BLaER1 treated with 17β-estradiol and CSF1 and Interleukin-3, amounts not matched to agents 10 nM and 100 nM (cell line): Measurements from ENCODE around the gene KCNA2.

Experiments
- H3K27ac ChIP-seq, 11 experiments: shearing (Covaris generic); formaldehyde crosslinking; 2 replicates each; pipeline ENCODE4 v1.8.1; 2022
- H3K27me3 ChIP-seq, 11 experiments: shearing (Covaris generic); formaldehyde crosslinking; 2 replicates each; pipeline ENCODE4 v1.8.1; 2022
- H3K36me3 ChIP-seq, 11 experiments: shearing (Covaris generic); formaldehyde crosslinking; 2 replicates each; pipeline ENCODE4 v1.8.1; 2022
- H3K4me1 ChIP-seq, 10 experiments: shearing (Covaris generic); formaldehyde crosslinking; 2 replicates each; pipeline ENCODE4 v1.8.1; 2022
- H3K4me2 ChIP-seq, 11 experiments: shearing (Covaris generic); formaldehyde crosslinking; 2 replicates each; pipeline ENCODE4 v1.8.1; 2022
- H3K4me3 ChIP-seq, 10 experiments: shearing (Covaris generic); formaldehyde crosslinking; 2 replicates each; pipeline ENCODE4 v1.8.1; 2022
- H3K9ac ChIP-seq, 11 experiments: shearing (Covaris generic); formaldehyde crosslinking; 2 replicates each; pipeline ENCODE4 v1.8.1; 2022
- H3K9me3 ChIP-seq, 11 experiments: shearing (Covaris generic); formaldehyde crosslinking; replicated peaks in 1 of 11; 2 replicates each; pipeline ENCODE4 v1.8.1; 2022
- H4K20me1 ChIP-seq, 11 experiments: shearing (Covaris generic); formaldehyde crosslinking; 2 replicates each; pipeline ENCODE4 v1.8.1; 2022
- Cebpa-rat ChIP-seq, 11 experiments: shearing (Covaris generic); IDR thresholded peaks; 2 replicates each; pipeline ENCODE4 v1.8.1; 2022

The KCNA2 gene

GRCh38 chr1:110545492-110545891 is 60.7 kb downstream of the KCNA2 start:
- TF ChIP-seq Cebpa-rat (IDR thresholded peaks at IDR 0.05): no peak
- Histone ChIP-seq H3K27me3 (no peaks in the 10 kb centered on the region), H3K4me3 (no peak overlapping the region)

GRCh38 chr1:110544753-110545152 is 61.4 kb downstream of the KCNA2 start:
- H3K9ac ChIP-seq: no peak overlapping the region
- no peak overlapping the region for H3K27ac ChIP-seq
- H3K4me1 ChIP-seq: no peaks in the 10 kb centered on the region
- H3K4me2 ChIP-seq: no peak overlapping the region
- H3K27me3 ChIP-seq: no peaks in the 10 kb centered on the region
- H3K9me3 ChIP-seq: no peaks in the 10 kb centered on the region
- H3K36me3 ChIP-seq: no peaks in the 10 kb centered on the region
- H4K20me1 ChIP-seq: peaks cover 0 to 20% (median 0%) of the 10 kb centered on the region in 11 experiments; a peak in 1 of 22 replicates
- H3K4me3 ChIP-seq: no peak overlapping the region
- no peak for TF ChIP-seq Cebpa-rat (IDR thresholded peaks at IDR 0.05)

More at GRCh38 chr1:110545492-110545891, 60.7 kb downstream of the KCNA2 start:
- Histone ChIP-seq H3K4me1 (no peaks in the 10 kb centered on the region), H3K36me3 (no peaks in the 10 kb centered on the region), H3K9me3 (no peaks in the 10 kb centered on the region), H3K9ac (no peak overlapping the region), H3K27ac (no peak overlapping the region), H4K20me1 (peaks cover 0 to 20% (median 0%) of the 10 kb centered on the region in 11 experiments; a peak in 1 of 22 replicates), H3K4me2 (no peak overlapping the region)
